ENCODE data around the gene FAM3C.
"Not testable (repeated sequence)": the region's sequence is repeated elsewhere in the genome, so short reads cannot be mapped to it uniquely, and the experiment has no call there.

FAM3C gene

DNA sequence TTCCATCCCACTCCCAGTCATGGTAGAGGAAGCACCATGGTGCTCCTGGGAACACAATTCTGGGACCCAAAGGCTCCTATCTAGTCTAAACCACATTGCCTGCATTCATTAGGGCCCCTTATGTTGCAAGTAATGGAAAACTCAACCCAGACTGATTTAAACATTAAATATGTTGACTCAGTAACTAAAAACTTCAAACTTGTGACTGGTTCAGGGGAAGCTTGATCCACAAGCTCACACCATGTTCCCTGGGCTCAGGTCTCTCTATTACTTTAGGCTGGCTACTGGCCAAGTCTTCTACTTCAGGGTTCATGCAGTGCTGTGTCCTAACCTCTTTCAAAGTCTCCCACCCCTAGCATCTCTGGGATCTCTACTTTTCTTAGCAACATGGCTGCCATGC lies 54.2 kb downstream of the FAM3C start:
- DNase-seq (ENCODE audit: low read depth, low spot score): no peak
- no peak overlapping the region for H3K4me3 ChIP-seq (ENCODE audit: low read length)

DNA sequence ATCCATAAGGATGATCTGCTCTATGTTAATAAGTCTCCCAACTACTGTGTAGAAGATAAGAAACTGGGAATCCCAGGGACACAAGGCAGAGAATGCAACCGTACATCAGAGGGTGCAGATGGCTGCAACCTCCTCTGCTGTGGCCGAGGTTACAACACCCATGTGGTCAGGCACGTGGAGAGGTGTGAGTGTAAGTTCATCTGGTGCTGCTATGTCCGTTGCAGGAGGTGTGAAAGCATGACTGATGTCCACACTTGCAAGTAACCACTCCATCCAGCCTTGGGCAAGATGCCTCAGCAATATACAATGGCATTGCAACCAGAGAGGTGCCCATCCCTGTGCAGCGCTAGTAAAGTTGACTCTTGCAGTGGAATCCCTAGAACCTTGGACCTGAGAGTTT lies 57.0 kb downstream of the FAM3C start:
- H3K4me3 ChIP-seq (ENCODE audit: low read length): no peak overlapping the region
- DNase-seq (ENCODE audit: low read depth, low spot score): no peak

DNA sequence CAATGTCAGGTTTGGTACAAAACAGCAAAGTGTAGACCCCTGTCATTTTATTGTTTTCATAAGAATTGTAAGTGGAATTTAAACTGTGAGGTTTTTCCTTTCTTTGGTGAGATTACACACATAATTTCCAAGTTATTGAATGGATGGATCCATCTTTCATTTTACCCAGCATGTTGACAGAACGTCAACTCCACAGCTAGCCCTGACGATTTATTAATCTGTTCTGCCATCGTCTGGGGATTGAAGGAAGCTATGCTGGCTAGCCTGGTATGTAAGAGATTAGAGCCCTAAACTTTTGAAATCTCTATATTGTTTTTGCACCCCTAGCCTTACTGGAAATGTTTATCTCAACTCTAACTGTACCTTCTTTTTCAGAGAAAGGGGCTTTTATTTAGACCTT lies 58.7 kb downstream of the FAM3C start:
- no peak for DNase-seq (ENCODE audit: low read depth, low spot score)
- H3K4me3 ChIP-seq (ENCODE audit: low read length): no peak overlapping the region

DNA sequence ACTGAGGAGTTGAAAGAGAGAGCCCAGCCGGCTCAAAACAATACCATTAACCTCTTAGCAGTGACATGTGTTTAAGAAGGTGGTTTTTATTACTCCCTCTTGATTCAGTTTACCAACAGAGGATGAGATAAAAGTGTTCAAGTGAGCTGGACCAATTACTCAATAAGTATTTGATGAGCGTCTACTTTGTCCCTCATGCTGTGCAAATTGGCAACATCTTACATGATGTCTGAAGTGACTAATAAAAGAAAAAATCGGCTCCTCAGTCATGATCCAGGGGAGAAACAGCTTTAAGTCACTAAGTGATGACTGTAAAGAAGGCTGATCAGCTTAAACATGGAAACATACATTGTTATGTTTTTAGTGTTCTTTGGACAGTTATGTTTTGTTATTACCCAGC lies 59.5 kb downstream of the FAM3C start:
- no peak overlapping the region for H3K4me3 ChIP-seq (ENCODE audit: low read length)
- no peak for DNase-seq (ENCODE audit: low read depth, low spot score)

DNA sequence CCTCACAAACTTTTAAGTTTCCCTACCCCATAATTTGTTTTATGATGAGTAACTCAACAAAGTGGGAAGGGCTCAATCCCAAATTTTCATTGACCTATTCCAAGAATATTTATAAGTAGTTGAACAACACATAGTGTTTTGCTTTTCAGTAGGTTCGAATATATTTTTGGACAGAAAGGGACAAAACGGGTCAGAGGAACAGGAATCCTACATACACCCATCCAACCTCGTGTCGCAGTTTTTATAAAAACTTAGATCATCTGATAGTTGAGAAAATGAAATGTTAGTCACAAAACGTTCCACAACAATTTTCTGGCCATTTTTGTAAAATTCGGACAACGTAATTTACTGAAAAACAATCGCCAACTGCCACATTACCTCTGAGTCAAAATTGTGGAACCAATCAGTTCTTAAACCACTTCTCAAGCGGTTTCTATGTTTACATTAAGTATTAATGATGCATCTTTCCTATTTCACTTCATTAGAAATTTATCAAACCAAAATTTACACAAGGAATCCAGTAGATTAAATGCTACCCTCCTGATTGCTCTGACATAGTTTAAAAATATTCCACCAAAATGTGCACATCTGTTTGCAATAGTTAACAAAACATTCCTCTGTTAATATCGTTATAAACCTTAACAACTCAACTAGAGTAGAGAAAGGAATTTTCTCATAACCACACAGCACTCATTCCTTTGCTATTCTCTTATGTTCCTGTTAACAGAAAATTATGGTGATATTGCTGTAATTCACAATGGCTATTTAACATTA lies 61.0 kb downstream of the FAM3C start:
- H3K4me3 ChIP-seq (ENCODE audit: low read length): no peak overlapping the region
- DNase-seq (ENCODE audit: low read depth, low spot score): no peak

DNA sequence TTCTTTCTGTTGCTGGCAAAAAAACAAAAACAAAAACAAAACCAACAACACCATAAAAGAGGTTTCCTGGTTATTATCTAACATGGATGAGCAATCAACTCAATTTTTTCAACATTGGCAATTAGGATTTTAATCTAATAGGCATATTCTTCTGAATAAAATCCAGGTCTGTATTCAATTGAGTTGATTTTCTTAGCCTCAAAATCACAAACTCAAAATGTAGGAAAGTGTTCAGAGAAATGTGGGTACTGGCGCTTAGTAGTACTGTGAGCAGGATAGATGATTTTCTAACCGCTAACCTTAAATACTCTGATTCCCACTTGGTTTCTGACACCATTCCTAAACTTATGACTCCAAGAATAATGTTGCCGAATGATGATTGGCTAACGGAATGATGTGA lies 61.7 kb downstream of the FAM3C start:
- H3K4me3 ChIP-seq (ENCODE audit: low read length): no peak overlapping the region
- no peak for DNase-seq (ENCODE audit: low read depth, low spot score)

DNA sequence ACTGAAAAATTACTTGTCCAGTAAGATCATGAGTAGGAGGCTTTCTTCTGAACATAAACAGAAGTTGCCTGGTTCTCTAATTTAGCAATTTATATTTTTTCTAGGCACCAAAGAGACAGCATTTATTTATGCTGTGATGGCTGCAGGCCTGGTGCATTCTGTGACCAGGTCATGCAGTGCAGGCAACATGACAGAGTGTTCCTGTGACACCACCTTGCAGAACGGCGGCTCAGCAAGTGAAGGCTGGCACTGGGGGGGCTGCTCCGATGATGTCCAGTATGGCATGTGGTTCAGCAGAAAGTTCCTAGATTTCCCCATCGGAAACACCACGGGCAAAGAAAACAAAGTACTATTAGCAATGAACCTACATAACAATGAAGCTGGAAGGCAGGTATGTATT lies 64.5 kb downstream of the FAM3C start:
- DNase-seq (ENCODE audit: low read depth, low spot score): no peak
- H3K4me3 ChIP-seq (ENCODE audit: low read length): no peak overlapping the region

DNA sequence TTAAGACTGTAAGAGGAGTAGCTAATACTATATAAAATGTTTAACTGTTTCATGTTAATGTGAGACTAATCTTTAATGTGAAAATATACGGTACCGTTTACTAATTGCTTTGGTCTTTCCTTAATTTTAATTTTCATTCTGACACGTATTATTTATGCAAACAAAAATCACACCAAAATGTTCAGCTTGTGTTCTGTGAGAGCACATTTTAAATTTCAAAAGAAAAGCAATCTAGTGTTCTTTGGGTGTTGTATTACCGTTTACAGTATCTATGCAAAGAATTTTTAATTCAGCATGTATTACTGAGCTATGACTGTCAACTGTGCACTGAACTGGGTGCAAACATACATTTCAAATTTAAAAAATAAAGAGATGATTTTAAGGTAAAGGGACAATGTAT lies 65.1 kb downstream of the FAM3C start:
- DNase-seq (ENCODE audit: low read depth, low spot score): no peak
- H3K4me3 ChIP-seq (ENCODE audit: low read length): no peak overlapping the region

DNA sequence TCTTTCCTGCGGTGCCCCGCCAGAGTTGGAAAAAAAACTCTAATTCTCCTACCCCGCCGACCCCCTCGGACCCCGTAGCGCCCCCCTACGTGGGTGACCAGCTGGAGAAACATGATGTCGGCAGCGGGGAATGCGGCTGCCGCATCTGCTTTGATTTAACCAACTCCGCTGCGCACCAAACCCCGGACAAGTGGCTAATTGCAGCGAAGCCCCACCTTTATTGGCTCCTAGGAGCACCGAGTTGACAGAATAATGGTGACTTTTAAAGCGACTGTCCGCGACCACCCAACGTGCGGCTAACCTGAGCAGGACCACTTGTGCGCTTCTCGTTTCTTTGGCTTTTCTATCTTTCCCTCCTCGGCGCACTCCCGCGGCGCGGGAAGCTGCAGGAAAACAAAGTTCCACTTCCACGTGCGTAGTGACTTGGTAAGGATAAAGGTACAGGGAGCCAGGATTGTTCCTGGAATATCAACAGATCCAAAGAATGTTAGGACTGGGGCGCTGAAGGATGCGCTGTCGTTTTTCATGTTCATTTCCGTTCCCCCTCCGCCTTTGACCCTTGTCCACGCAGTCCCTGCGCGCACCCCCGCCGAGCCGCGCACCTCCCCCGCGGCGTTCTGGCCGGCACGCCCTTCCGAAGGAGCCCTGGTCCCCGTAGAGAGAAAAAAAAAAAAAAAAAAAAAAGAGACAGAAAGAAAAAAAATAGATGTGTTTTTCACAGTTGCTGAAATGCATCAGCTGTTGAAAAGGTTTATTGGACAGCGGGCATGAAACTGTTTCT lies 65.9 kb downstream of the FAM3C start:
- no peak for DNase-seq (ENCODE audit: low read depth, low spot score)

DNA sequence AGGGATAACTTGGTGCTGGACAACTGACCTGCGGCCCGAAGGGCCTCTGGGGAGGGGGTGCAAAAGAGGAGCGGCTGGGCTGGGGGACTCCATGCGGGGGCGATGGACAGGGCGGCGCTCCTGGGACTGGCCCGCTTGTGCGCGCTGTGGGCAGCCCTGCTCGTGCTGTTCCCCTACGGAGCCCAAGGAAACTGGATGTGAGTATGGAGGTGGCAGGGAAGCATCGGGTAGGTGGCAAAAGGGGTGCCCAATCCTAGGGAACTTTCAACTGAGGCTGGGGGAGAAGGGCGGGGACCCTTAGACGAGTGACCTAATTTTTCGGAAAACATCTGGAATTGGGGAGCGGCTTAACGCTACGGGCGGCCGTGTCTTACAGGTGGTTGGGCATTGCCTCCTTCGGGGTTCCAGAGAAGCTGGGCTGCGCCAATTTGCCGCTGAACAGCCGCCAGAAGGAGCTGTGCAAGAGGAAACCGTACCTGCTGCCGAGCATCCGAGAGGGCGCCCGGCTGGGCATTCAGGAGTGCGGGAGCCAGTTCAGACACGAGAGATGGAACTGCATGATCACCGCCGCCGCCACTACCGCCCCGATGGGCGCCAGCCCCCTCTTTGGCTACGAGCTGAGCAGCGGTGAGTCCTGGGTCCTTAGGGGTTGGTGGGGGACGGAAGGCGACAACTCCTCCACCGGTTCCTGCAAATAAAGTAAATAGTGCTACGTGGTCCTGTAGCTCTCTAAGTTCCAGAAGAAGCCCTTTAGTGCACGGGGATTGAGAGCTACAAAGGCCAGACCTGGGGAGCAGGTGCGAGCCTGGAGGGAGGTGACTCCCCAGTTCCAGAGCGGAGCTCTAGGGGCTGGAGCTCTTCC lies 66.7 kb downstream of the FAM3C start:
- no peak for DNase-seq (ENCODE audit: low read depth, low spot score)
- no peak overlapping the region for H3K4me3 ChIP-seq (ENCODE audit: low read length)

More for the DNA sequence above, 65.9 kb downstream of the FAM3C start:
- H3K4me3 ChIP-seq (ENCODE audit: low read length): no peak overlapping the region

DNA sequence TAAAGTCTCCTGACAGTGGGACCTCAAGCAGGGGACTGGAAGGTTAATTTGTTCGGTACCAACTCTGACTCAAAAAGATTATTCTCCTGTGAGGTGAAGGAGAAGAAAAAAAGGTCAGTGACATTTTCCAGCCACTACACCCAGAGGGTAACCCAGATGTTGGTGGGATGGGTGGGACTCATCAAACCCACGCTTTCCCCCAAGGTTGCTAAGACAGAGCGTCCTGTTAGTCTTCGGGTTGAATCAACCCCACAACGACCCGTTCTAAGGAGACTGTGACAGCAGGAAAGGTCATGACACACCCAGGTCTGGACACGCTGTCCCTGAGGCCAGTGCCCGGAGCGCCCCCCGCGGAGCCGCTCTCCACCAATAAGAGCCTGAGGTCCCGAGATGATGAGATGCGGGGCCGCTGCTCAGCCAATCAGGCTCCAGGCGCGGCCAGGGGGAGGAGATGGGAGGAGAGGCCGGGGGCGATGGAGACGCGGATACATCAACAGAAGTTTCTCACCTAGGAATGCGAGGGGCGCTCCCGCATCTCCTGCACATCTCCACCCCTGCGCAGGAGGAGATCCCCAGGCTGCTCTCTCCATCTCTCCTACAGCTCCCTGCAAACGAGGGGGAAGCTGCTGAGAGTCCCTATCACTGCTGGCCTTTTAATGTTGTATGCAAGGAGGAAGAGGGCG lies 67.5 kb downstream of the FAM3C start, which contains the start of gene WNT16:
Gene WNT16 (plus strand): TSS at position 493 of the 683 bp plus-strand sequence. CDS start 293 bp downstream, outside the sequence.
- no peak for DNase-seq (ENCODE audit: low read depth, low spot score)
- H3K4me3 ChIP-seq (ENCODE audit: low read length): no peak within 1 kb of the TSS

DNA sequence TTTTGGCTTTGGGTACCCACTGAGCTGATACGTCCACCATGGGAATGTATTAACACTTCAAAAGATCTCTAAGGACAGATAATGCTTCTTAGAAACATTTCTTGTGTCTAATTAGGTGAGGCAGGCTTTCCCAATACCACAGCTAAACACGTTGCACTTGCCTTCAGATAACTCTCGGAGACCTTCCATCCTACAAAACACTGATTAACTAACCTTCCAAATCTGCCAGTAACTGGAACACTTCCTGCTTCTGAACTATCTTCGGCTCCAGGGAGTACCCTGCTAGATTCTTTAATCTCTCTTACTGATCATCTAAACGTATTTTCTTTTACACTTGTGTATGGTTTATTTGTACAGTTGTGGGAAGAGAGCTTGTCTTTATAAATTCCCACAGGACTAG lies 68.4 kb downstream of the FAM3C start:
- no peak for DNase-seq (ENCODE audit: low read depth, low spot score)
- no peak overlapping the region for H3K4me3 ChIP-seq (ENCODE audit: low read length)

DNA sequence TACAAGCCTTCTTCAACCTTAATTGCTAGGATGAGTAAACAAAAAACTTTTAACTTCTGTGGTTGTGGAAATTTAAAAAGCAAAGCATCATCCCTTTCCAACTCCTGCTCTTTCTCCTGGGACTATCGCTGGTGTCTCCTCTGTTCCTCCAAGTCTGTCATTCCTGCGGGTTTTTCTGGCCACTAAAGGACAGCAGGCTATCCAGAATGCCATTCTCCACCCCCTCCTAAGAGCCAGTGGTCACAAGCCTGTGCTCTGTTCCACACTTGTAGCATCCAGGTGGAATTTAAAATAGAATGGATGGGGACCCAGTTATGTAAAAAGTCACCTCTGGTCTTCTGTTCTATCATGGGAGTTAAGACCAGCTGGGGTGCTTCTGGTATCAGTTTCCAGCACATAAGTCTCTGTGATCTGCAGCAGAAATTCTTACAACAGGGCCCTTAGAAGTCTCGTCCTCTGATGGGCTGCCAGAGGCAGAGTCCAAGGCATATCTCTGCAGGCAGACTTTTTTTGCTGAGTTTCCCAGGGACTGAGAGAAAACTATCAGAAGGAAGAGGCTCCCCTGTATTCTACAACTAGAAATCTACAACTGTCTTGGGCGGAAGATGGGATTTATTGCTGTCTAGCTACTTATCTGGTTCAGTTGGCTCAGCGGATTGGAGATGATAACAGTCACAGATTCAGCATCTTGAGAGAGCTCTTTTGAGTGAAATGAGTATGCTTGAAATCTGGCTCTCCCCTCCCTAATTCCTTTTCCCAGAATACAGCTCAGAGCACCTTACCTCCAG lies 72.4 kb downstream of the FAM3C start:
- H3K4me3 ChIP-seq (ENCODE audit: low read length): no peak overlapping the region
- DNase-seq (ENCODE audit: low read depth, low spot score): no peak

DNA sequence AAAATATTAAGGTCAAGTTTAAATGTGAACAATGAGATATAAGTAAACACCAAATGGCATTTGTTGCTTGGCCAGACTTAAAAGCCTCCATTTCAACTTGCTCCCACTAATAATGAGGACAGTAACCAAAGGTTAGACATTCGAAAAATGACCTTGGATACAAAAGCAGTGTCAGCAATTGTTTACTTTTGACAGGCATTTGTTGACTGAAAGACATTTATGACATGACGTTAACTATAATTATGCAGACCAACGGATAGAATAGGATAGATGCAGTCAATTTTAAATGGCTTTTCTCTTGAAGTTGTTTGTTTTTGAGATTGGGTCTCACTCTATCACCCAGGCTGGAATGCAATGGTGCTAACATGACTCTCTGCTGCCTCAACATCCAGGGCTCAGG lies 73.6 kb downstream of the FAM3C start:
- no peak for DNase-seq (ENCODE audit: low read depth, low spot score)
- no peak overlapping the region for H3K4me3 ChIP-seq (ENCODE audit: low read length)

DNA sequence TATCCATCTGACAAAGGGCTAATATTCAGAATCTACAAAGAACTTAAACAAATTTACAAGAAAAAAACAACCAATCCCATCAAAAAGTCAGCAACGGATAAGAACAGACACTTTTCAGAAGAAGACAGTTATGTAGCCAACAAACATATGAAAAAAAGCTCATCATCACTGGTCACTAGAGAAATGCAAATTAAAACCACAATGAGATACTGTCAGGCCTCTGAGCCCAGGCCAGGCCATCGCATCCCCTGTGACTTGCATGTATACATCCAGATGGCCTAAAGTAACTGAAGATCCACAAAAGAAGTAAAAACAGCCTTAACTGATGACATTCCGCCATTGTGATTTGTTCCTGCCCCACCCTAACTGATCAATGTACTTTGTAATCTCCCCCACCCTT lies 80.9 kb downstream of the FAM3C start:
- DNase-seq (ENCODE audit: low read depth, low spot score); H3K4me3 ChIP-seq (ENCODE audit: low read length): not testable (repeated sequence)

DNA sequence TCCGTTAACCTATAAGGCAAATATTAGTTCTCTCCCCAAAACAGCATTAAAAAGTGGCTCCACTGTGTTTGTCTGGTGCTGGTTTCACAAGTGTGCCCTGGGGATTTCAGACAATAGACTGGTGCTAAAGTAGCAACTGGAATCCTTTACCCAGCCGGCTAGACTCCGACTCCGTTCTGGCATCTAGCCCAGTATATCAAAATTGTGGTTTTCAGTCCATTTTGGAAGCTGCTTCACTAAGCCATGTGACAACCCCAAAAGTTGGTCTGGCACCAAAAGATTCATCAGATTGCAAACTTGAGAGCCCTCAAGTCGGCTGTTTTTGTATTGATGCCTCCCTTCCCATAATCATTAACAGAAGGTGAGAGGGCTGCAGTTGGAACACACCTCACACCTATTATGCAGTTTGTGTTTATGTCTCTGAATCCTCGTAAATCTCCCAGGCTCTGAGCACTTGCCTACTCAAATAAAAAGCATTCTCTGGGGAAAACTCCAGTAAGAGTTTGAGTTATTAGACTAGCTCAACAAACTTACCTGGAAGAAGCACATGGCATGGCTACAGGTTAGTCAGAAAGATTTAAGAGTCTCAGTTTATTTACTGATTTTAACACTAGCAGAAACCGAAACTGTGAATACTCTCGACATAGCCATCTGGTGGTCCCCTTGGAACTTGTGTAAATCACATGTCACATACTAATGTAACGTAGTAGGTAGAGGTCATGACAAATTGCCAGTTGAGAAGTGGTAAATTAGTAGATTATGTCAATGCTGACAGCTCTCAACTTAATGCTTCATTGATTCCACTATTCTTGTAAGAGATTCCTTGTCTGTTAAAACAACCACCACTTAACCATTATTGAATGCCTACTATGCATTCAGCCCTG lies 82.1 kb downstream of the FAM3C start:
- DNase-seq (ENCODE audit: low read depth, low spot score): no peak
- H3K4me3 ChIP-seq (ENCODE audit: low read length): no peak overlapping the region; the same call in 1 of the 2 replicates

DNA sequence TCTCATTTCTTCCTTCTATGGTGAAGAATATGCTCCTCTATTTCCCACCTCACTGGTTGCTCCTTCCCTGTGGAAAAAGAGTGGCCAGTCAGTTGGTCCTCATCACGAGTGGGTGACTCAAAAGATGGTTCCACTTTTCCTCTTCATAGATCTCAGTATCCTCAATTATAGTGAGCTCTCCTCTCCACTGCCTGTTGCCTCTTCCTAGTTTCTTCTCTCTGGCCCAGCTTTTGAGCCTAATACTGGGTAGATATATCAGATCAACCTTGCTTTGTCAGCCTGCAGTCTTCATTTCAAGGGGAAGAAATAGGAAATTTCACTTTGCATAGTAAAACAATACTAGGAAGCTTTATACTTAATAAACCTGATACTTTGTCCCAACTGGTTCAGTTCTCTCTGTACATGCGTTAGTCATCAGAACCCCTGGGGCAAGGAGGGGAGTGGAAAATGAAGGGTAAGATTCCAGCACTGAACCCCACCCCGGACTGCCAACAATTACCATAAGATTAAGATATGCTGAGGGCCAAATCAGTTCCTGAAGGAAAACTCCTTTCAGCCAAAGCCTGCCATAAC lies 82.8 kb downstream of the FAM3C start:
- DNase-seq (ENCODE audit: low read depth, low spot score): no peak
- no peak overlapping the region for H3K4me3 ChIP-seq (ENCODE audit: low read length)
